HS-5 (cell line): ENCODE measurements around the gene GKN2.
"Not testable (repeated sequence)": the region's sequence is repeated elsewhere in the genome, so short reads cannot be mapped to it uniquely, and the experiment has no call there.

Experiments
- DNase-seq: peaks from one replicate; pipeline ENCODE4 v3.0.0-alpha.2; 2012; ENCODE audit warnings: low read depth

Gene GKN2

GRCh38 chr2:68918497-68918896 is 34.2 kb downstream of the GKN2 start:
- DNase-seq, result no peak

DNA sequence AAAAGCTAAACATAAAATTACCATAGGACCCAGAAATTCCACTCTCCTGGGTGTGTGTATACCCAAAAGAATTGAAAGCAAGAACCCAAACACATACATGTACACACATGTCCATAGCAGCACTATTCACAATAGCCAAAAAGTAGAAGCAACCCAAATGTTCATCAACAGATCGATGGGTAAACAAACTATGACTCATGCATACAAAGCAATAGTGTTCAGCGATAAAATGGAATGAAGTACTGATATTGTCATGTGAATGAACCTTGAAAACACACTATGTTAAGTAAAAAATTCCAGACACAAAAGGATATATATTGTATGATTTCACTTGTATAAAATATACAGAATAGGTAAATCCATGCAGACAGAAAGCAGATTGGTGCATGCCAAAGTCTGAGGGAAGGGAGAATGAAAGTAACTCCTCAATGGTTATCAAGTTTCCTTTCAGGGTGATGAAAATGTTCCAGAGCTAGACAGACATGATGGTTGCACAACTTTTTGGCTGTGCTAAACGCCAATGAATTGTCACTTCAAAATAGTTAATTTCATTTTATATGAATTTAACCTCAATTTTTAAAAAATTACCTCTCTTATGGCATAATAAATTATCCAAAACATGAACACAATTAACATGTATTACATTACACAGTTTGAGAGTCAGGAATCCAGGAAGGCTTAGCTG is 35.5 kb downstream of the GKN2 start:
- no peak for DNase-seq

- DNase-seq, result no peak
These were observed 36.5 kb downstream of the GKN2 start for GRCh38 chr2:68916226-68916625.

- DNase-seq, result no peak
These were observed 37.3 kb downstream of the GKN2 start for GRCh38 chr2:68915393-68915792.

- DNase-seq, result no peak
These were observed 39.3 kb downstream of the GKN2 start for GRCh38 chr2:68913359-68913758.

GRCh38 chr2:68912732-68913131 is 40.0 kb downstream of the GKN2 start:
- DNase-seq, result no peak

- DNase-seq, result no peak
These were observed 40.6 kb downstream of the GKN2 start for GRCh38 chr2:68912111-68912510.

- DNase-seq, result no peak
These were observed 41.0 kb downstream of the GKN2 start for GRCh38 chr2:68911709-68912108.

GRCh38 chr2:68911246-68911645 is 41.4 kb downstream of the GKN2 start:
- no peak for DNase-seq

GRCh38 chr2:68909793-68910674 is 42.7 kb downstream of the GKN2 start:
- peak; percentile 24 for DNase-seq

DNA sequence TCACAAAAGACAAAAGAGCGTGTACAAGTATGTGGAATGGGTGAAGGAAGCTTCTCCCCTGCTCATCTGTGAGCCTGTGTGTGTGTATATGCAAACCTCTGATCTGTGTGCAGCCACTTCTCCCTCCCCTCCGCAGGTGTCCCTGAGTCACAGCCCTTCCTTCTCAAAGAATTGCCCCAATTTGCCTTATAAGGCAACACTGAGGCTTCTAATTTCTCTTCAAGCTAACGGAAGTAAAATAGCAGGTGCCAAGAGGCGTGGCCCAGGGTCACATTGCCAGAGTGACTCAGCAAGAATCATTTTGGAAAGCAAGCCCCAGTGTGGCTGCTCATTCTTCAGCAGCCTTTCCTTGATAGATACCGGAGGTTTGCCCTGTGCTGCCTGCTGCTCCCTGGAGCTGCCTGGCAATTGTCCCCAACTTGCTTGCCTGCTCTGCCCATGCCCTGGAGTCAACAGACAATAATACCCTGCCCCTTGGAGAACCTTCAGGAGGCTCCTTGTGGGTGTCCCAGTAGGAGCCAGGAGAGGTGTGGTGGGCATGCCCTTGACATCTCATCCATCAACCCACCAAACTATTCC is 44.2 kb downstream of the GKN2 start:
- peak; percentile 35 for DNase-seq

- DNase-seq, result no peak
These were observed 44.8 kb downstream of the GKN2 start for GRCh38 chr2:68907920-68908253.

- no peak for DNase-seq
These were observed 45.3 kb downstream of the GKN2 start for GRCh38 chr2:68907232-68907919.

DNA sequence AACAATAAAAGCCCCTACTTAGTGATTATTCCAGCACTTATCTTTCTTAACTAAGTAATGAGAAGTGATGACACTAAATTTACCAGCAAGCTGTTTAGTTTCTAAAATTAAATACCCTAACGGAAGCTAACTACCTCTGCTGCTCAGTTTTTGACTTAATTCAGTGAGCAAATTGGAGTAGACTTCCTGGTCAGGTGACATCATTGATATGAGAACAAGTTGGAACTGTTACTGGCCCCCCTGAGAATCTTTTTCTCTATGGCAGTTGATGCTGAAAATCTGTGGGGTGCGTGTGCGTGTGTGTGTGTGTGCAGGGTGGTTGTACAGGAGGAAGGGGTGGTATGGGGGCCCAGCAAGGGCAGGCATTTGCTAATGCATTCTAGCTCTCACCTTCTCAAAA is 46.0 kb downstream of the GKN2 start:
- DNase-seq, result no peak

DNA sequence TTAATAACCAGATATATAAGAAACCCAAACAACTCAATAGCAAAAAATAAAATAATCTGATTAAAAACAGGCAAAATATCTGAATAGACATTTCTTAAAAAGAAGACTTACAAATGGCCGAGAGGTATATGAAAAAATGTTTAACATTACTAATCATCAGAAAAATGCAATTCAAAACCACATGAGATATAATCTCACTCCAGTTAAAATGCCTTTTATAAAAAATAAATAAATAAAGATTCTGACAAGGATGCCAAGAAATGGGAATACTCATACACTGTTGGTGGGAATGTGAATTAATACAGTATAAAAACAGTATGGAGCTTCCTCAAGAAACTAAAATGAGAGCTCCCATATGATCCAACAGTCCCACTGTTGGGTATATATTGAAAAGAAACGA is 47.6 kb downstream of the GKN2 start:
- no peak for DNase-seq

DNA sequence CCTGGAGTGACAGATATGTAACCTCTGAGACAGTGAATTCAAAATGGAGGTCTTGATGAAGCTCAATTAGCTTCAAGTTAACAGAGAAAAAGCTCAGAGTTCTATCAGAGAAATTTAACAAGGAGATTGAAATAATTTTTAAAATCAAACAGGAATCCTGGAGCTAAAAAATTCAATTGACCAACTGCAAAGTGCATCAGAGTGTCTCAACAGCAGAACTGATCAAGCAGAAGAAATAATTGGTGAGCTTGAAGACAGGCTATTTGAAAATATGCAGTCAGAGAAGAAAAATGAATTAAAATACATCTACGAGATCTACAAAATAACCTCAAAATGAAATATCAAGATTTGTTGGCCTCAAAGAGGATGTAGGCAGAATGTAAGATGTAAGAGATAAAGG is 51.1 kb downstream of the GKN2 start:
- DNase-seq, result no peak

GRCh38 chr2:68901199-68901514 is 51.5 kb downstream of the GKN2 start:
- no peak for DNase-seq

GRCh38 chr2:68900496-68901198 is 52.0 kb downstream of the GKN2 start:
- no peak for DNase-seq

DNA sequence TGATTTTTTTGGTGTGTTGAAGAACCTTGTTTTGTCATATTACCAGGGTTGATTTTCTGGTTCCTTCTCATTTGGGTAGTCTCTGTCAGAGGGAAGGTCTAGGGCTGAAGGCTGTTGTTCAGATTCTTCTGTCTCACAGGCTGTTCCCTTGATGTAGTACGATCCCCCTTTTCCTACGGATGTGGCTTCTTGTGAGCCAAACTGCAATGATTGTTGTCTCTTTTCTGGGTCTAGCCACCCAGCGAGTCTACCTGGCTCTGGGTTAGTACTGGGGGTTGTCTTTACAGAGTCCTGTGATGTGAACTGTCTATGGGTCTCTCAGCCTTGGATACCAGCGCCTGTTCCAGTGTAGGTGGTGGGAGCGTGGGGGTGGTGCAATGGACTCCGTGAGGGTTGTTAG is 56.7 kb downstream of the GKN2 start:
- not testable (repeated sequence) for DNase-seq
